RPMI7951 (cell line): ENCODE results near the gene LY6G6C. TPM values are rescaled to one million over a fixed set of nuclear protein-coding genes. Genes with fewer than 3 reads are reported as not detected.
A peak's percentile ranks its signal among the peaks of the same experiment; 100 is the strongest.

Experiments used
- DNase-seq: peaks from one replicate; pipeline ENCODE4 v3.0.0-alpha.2; 2012; ENCODE audit warnings: low read depth
- total RNA-seq: library from RNA; depleted of rRNA; stranded (reverse); fragments of >200 nt; shearing (Covaris generic); gene quantifications from 2 replicates; pipeline ENCODE4 v1.2.3, GENCODE V29; 2014

Gene LY6G6C
- total RNA-seq, 1 experiment from 2014 or later = not detected

DNA sequence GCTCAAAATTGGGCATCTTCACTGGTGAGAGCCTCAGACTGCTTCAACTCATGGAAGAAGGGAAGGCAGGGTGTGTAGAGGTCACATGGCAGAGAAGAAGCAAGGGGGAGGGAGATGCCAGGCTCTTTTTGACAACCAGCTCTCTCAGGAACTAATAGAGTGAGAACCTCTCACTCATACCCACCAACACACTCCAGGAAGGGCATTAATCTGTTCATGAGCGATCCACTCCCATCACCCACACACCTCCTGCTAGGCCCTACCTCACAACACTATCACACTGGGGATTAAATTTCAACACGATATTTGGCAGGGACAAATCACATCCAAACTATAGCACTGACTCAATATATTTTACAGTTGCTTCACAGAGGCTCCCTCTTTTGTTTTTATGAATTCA lies 20.3 kb upstream of the LY6G6C start:
- DNase-seq = no peak

DNA sequence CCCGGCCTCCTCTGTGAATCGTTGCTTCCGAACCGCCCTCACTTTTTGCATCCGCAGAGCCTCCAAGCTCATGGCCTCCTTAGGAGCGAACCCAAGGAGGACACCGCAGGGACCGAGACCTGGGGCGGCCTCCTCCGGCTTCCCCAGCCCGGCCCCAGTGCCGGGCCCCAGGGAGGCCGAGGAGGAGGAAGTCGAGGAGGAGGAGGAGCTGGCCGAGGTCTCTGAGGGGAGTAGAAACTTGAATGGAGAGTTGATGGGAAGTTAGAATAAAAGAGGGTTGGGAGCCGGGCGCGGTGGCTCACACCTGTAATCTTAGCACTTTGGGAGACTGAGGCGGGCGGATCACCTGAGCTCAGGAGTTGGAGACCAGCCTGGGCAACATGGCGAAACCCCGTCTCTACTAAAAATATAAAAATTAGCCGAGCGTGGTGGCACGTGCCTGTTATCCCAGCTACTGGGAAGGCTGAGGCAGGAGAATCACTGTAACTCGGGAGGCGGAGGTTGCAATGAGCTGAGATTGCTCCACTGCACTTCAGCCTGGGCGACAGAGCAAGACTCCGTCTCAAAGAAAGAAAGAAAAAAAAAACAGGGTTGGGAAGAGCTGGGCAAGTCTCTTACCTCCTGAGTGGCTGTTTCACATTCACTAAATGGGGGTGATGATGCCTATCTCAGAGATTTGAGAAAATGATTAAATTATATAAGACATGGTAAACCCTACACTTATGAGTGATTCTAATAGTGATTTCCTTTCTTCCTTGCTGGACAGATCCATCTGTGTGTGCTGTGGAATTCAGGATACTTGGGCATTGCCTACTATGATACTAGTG lies 19.1 kb upstream of the LY6G6C start:
- DNase-seq = no peak

- DNase-seq = peak; percentile 100
These were observed 18.3 kb upstream of the LY6G6C start, which contains the start of gene MSH5 for GRCh38 chr6:31739639-31740396. MSH5 (plus strand) TSS chr6:31740005; CDS start chr6:31740467, 462 bp downstream.

DNA sequence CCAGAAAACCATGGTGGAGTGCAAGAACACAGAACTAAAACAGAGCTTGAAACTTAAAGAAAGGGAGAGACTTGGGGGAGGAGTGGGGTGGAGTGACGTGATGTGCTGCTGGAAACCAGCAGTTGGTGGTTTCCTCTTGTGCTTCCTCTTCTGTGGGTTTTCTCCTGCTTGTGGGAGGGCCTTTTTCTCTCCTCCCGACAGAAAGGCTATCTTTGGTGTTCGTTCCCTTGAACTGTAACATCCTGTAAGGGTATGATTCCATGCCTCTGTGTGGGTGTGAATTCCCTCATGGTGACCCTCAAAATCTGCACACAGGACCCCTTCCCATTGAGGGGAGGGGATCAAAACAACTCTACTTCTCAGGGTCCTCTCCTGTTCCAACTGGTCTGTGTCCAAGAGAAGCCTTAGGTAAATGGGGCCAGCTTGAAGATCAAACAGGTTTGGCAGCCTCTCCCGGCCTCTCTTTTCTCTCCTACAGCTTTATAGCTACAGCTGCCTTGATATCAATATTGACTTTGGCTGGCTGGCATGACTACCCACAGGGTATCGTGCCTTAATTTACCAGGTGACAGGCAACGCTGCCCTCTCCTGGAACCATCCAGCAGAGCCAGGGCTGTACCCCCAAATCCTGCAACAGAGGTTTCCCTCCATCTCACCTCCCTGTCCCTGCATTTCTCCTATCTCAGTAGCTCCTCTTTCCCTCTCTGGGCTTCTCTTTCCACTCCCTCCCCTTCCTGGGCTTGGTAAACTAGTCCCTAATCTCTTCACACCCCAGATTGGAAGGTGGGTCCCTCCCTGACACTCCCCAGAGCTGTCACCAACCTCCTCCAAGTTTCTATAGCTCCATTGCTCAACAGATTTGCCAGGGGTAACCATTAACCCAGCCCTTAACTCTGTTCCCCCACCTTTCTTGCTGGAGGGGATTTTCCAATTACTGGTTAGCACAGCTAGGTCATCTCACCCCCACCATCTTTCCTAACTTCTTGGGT lies 16.7 kb upstream of the LY6G6C start:
- peak; percentile 89 for DNase-seq

DNA sequence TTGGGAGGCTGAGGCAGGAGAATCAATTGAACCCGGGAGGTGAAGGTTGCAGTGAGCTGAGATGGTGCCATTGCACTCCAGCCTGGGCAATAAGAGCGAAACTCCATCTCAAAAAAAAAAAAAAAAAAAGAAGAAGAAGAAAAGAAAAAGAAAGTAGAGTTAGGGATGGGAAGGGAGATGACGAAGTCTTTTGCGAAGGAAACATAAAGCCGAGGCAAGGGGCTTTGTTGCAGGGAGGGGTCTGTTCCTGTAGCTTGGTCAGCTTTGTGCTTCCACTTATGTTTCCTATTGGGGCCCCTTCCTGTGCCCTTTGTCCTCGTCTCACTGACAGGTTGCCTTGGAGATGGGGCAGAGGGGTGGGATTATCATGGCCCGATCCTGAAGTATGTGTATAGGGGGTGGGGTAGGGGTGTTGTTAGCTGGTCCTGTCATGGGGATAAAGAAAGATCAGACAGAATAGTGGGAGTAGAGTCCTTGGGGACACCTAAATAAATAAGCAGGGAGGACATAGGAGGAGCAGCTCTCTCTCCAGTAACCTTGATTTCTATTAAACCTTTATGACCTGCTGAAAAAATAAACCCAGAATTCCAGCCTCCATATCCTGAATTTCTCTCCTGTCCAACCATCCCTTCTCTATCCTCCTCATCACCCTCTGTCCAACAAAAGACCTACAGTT lies 15.9 kb upstream of the LY6G6C start:
- peak; percentile 11 for DNase-seq

DNA sequence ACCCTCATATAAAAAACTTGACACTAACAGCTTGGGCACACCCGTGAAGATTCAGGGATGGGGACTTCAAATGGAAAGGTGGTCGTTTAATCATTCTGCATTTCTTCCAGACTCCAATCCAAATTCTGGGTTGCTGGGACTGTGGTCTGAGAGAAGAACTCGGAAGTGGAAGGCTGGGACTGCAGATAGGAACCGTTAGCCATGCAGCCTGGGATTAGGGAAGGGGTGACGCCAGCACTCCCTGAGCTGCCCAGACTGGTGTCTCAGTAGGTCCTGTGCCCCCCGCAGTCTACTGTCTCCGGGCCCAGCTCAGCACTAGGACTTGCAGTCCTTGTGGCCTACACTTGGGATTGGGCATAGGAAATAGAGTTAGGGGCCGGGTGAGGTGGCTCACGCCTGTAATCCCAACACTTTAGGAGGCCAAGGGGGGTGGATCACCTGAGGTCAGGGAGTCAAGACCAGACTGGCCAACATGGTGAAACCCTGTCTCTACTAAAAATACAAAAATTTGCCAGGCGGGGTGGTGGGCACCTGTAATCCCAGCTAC lies 15.3 kb upstream of the LY6G6C start:
- DNase-seq = no peak

DNA sequence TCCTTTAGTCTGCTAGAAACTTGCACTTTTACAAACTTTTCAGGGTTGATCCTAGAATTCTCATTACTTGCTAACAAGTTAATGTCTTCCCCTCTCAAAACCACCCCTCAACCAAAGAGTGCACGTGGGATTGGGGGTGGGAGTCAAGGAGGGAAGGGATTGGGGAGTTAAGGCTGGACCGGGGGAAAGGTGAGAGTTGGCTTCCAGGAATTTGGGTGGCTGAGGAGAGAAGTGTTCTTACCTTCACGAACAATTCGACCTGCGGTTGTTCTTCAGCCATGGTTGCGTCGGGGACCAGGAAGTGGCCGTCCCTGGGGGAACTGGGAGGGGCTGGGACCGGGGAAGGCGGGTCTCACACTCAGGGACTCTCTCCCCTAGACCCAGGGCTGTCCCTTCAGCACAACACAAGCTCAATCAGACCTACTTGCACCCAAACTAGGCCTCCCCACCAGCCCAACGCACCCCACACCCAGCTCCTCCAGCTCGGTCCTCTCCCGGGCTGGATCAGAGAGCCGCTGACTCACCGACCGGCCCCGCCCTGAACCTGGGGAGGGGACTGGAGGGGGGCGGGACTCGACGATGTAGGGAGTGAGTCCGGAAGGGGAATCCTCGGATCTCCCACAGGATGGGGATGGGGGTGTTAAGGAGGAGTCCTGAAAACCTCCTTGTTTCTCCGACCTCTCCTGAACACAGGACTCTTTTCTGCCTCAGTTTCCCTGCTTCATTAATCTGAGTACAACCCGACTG lies 14.6 kb upstream of the LY6G6C start, which contains the start of gene CLIC1:
TSS of gene CLIC1 (minus strand) at position 510 of the 747 bp plus-strand sequence. CDS start at position 280, 230 bp downstream.
- peak; percentile 88 for DNase-seq

DNA sequence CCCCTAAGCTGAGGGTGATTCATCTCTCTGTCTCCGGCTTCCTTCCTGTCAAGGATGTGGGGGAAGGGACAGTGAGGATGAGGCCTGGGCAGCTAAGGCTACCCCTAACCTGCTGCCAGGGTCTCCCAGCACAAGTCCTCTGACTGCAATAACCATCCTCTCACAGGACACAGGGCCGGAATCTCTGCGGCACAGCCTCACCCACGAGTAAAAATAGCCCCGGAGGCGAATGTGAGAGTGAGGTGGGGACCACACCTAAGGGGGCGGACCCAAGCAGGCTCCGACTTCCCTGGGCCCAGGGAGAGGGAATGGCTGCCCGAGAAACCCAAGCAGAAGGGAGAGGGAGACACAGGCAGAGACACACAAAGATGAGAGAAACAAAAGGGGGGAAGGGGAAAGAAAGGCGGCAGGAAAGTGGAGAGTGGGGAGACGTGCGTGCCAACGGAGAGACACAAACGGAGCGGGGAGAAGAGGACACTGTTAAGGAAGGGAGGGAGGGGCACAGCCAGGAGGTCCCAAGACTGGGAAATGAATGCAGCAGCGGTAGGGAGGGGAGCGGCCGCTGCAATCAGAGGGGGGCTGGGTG lies 13.4 kb upstream of the LY6G6C start:
- DNase-seq = peak; percentile 80

DNA sequence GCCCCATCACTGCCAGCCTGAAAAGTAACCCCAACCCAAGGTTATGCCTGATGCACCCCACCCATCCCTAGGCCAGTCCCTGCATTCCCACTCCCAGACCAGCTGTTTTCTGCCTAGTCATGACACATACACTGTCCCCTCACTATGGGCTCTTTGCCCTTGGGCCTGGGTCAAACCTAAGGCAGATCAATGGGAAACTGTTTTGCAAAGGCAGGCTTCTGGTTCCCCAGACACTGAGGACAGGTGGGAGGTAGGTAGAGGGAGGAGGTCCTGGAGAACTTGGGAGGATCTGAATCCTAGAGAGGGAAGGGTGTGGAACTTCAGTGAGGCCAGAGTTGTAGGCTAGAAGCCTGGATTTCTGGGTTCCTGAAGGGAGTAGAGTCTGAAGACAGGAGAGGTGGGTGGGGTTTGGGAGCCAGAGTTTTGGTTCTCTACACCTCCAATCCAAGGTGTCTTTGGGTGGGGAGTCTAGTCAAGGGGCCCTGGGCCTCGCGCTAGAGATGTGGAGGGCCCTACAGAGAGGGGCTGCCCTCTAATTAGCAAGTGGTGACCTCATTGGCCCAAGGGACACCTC lies 12.8 kb upstream of the LY6G6C start:
- no peak for DNase-seq

GRCh38 chr6:31733734-31734133 lies 12.2 kb upstream of the LY6G6C start:
- no peak for DNase-seq

GRCh38 chr6:31732029-31732428 lies 10.5 kb upstream of the LY6G6C start:
- DNase-seq = no peak

DNA sequence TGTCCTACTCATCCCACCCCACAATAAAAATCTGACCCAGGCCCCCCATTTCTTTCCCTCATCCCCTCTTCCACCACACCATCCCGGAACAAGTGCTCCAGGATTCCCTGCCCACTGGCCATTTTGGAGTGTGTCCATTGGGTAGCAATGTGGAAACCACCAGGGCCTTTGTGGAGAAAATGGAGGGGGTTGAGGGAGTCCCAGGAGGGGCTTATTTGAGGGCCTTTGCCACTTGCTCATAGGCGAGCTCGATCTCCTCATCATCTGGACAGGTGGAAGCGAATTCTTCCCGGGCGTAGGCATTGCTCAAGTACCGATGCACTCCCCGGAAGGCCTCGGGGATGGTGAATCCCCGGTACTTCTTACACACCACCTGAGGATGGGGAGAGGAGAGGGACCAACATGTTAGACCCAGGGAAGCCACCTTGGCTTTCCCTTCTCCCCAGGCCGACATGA lies 9.1 kb upstream of the LY6G6C start:
- no peak for DNase-seq

DNA sequence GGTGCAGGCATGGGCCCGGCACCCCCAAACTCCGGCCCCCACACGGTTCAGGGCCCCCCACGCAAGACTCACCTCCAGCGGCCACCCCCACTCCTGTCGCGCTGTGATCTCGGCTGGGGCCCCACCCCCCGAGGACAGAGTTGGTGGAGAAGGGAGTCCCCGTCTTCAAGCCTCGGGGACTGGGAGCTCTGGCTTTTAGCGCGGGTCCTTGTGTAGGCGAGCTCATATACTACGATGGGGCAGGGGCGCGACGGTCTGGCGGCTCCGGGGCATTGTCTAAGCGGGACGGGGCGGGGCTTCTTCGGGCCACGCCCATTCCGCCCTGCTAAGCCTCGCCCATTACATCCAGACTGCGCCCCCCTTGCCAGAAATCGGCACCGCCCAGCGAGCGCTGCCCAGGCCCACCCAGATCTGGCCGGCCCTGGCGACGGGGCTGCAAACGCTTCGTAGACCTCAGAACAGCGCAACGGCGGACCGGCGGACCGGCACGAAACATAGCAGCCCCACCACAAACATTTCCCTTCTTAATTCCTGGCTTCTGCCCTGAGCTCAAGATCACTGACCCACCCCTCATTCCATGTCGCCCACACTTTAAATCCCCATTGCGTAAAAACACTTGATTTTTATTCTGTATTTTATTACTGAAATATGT lies 8.6 kb upstream of the LY6G6C start:
- peak; percentile 88 for DNase-seq

DNA sequence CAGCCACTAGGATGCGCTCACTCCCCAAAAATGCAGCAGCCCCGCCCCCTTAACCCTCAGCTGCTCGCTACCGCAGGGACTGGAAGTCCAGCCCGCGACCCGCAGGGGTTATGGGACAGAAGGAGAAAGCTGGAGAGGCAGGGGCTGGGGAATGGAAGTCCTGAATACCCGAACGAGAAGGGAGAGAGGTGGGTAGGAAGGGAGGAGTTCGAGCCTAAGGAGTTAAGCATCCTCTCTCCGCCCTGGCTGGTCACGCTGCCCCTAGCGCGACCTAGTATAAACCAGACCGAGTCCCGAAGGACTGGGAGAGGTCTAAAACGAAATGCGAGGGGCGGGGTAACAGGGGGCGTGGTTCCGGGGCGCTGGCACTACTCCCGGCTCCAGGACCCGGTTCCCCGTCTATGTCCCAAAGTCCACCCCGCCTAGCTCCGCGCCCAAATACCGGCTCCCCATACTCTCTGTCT lies 8.0 kb upstream of the LY6G6C start:
- DNase-seq = peak; percentile 87

- no peak for DNase-seq
These were observed 7.4 kb upstream of the LY6G6C start, which contains the start of gene DDAH2 for GRCh38 chr6:31728767-31729514. DDAH2 (minus strand) TSS chr6:31729299; CDS start chr6:31729161, 138 bp downstream.

DNA sequence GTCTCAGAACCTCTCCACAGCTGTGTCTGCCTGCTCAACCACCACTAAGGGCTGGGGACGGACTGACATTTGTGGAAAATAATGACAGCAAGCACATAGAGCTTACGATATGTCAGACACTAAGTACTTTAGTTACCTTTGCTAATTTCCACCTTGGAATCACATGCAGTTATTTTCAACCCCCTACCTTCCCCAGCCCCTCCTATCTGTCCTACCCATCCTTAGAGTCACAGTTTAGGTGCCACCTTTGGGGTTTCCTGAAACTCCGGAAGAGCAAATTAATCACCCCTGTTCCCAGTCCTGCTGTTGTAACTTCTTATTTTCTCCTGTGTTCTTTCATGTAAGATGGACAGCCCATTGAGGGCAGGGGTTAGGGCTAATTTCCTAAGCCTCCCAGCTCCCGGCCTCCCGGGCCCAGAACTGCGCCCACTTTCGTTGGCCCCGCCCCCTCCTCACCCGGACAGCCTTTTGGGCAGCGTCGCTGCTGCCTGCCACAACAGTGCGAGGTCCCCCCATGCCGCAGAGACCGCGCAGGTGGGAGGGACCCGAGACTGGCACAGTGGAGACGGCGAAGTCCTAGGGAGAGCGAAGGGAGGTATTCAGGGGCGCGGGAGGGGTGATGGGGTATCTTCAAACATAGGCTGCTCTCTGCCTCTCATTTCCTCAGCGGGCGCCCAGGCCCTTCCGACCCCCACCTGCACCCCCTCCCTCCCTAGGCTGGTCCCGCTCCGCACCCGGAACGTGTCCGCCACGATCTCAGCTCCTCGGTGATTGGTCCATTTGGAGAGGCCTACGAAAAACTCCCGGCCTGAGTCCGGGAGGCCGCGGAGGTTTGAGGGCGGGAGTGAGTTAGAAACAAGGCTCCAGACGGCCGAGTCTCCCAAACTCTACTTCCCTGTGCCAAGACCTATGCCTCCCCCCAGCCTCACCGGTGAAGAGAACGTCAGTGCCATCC lies 6.4 kb upstream of the LY6G6C start:
- no peak for DNase-seq
